ENCODE data around the gene SAFB. TPM values are rescaled to one million over a fixed set of nuclear protein-coding genes. Genes with fewer than 3 reads are reported as not detected.

The SAFB gene
- total RNA-seq, 1 experiment from 2014 or later: 83.0 TPM

DNA sequence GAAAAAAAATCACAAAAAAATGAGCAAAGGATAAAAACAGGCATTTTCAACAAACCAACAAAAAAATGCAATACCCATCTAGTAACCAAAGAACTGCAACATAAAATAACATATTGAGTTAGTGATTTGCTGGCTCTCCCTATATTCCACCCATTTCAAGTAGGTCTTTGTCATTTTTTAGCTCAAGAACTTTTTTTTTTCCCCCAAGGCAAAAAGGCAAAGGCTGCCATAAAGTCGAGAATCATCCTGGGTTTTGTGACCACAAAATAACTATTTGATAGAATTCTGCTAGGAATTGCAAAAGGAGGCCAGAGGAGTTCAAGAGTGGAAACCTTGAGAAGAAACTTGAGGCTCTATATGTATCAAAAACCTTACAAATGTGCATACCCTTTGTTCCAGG is 5.8 kb upstream of the SAFB start:
- ChIA-PET POLR2A (no interaction called here), CTCF (no interaction called here)
- Histone ChIP-seq H3K4me1 (ENCODE audit: control insufficient read depth, insufficient read depth, low read length) (peaks cover 5% of the 10 kb centered on the region; the same call in 1 of the 2 replicates), H3K27ac (ENCODE audit: low read length) (no peak overlapping the region), H3K4me3 (ENCODE audit: low read depth in 2 of 2, low read length in 2 of 2) (no peak overlapping the region), H3K36me3 (ENCODE audit: control insufficient read depth, insufficient read depth, low read length) (peaks cover 44% of the 10 kb centered on the region), H3K27me3 (ENCODE audit: control insufficient read depth, insufficient read depth, low read length) (no peaks in the 10 kb centered on the region), H3K9me3 (ENCODE audit: control insufficient read depth, insufficient read depth, low read depth, low read length) (no peaks in the 10 kb centered on the region)
- DNase-seq (ENCODE audit: low read depth, low spot score): no peak
- TF ChIP-seq, protein P1, sequence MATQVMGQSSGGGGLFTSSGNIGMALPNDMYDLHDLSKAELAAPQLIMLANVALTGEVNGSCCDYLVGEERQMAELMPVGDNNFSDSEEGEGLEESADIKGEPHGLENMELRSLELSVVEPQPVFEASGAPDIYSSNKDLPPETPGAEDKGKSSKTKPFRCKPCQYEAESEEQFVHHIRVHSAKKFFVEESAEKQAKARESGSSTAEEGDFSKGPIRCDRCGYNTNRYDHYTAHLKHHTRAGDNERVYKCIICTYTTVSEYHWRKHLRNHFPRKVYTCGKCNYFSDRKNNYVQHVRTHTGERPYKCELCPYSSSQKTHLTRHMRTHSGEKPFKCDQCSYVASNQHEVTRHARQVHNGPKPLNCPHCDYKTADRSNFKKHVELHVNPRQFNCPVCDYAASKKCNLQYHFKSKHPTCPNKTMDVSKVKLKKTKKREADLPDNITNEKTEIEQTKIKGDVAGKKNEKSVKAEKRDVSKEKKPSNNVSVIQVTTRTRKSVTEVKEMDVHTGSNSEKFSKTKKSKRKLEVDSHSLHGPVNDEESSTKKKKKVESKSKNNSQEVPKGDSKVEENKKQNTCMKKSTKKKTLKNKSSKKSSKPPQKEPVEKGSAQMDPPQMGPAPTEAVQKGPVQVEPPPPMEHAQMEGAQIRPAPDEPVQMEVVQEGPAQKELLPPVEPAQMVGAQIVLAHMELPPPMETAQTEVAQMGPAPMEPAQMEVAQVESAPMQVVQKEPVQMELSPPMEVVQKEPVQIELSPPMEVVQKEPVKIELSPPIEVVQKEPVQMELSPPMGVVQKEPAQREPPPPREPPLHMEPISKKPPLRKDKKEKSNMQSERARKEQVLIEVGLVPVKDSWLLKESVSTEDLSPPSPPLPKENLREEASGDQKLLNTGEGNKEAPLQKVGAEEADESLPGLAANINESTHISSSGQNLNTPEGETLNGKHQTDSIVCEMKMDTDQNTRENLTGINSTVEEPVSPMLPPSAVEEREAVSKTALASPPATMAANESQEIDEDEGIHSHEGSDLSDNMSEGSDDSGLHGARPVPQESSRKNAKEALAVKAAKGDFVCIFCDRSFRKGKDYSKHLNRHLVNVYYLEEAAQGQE (IDR thresholded peaks at IDR 0.05; ENCODE audit: insufficient read depth in 1 of 2, low read depth in 2 of 2, low read length in 1 of 2): no peak
- TF ChIP-seq, protein P2, sequence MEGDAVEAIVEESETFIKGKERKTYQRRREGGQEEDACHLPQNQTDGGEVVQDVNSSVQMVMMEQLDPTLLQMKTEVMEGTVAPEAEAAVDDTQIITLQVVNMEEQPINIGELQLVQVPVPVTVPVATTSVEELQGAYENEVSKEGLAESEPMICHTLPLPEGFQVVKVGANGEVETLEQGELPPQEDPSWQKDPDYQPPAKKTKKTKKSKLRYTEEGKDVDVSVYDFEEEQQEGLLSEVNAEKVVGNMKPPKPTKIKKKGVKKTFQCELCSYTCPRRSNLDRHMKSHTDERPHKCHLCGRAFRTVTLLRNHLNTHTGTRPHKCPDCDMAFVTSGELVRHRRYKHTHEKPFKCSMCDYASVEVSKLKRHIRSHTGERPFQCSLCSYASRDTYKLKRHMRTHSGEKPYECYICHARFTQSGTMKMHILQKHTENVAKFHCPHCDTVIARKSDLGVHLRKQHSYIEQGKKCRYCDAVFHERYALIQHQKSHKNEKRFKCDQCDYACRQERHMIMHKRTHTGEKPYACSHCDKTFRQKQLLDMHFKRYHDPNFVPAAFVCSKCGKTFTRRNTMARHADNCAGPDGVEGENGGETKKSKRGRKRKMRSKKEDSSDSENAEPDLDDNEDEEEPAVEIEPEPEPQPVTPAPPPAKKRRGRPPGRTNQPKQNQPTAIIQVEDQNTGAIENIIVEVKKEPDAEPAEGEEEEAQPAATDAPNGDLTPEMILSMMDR (IDR thresholded peaks at IDR 0.05): no peak
- TF ChIP-seq SIN3A (IDR thresholded peaks at IDR 0.05; ENCODE audit: borderline replicate concordance, insufficient read depth, low read depth, low read length): no peak
- no peak for TF ChIP-seq TCF7L2 (IDR thresholded peaks at IDR 0.05; ENCODE audit: low read depth, low read length)
- TF ChIP-seq POLR2AphosphoS5 (IDR thresholded peaks at IDR 0.05; ENCODE audit: low read depth, low read length): no peak
- intact Hi-C loops (cut with micrococcal nuclease; ENCODE audit: unreplicated experiment) (no loop called here), in situ Hi-C loops (cut with HindIII; ENCODE audit: low pct_unique_long_range_greater_than_20kb, low sequenced_read_pairs) (no loop called here)
- BruUV-seq (replicated peaks): no TSS peak
- no peak for ATAC-seq

DNA sequence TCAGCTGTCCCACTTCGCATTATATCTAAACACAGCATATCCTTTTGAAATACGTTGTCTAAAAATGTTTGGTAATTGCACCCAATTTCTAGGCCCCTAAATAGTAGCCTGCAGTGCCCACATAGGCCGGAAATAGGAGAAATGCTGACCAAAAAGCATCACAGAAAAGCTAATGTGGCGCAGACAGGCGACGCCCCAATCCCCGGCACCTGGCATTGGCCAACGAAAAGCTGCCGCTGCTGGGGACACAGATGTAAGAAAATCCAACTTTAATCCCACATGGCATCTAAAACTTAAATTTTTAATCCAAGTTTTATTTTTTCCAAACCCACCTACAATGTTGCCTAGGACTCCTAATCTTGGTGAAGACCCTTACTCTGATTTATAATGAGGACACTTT is 4.3 kb upstream of the SAFB start:
- Histone ChIP-seq H3K4me1 (ENCODE audit: control insufficient read depth, insufficient read depth, low read length) (peaks cover 5% of the 10 kb centered on the region; the same call in 1 of the 2 replicates), H3K4me3 (ENCODE audit: low read depth in 2 of 2, low read length in 2 of 2) (no peak overlapping the region), H3K36me3 (ENCODE audit: control insufficient read depth, insufficient read depth, low read length) (peaks cover 38% of the 10 kb centered on the region), H3K27ac (ENCODE audit: low read length) (no peak overlapping the region), H3K9me3 (ENCODE audit: control insufficient read depth, insufficient read depth, low read depth, low read length) (no peaks in the 10 kb centered on the region), H3K27me3 (ENCODE audit: control insufficient read depth, insufficient read depth, low read length) (no peaks in the 10 kb centered on the region)
- ChIA-PET CTCF (interaction anchor here (0.6 kb wide), 1 partner anchor 33 kb away, joined by 3 read pairs; no protein-coding TSS in a partner anchor), POLR2A (no interaction called here)
- in situ Hi-C loops (cut with HindIII; ENCODE audit: low pct_unique_long_range_greater_than_20kb, low sequenced_read_pairs) (no loop called here), intact Hi-C loops (cut with micrococcal nuclease; ENCODE audit: unreplicated experiment) (no loop called here)
- BruUV-seq (replicated peaks): no TSS peak
- no peak for DNase-seq (ENCODE audit: low read depth, low spot score)
- ATAC-seq: no peak
- TF ChIP-seq, protein P1 (IDR thresholded peaks at IDR 0.05; ENCODE audit: insufficient read depth in 1 of 2, low read depth in 2 of 2, low read length in 1 of 2): no peak
- TF ChIP-seq, protein P2 (IDR thresholded peaks at IDR 0.05): no peak
- TF ChIP-seq TCF7L2 (IDR thresholded peaks at IDR 0.05; ENCODE audit: low read depth, low read length) (no peak), POLR2AphosphoS5 (IDR thresholded peaks at IDR 0.05; ENCODE audit: low read depth, low read length) (no peak), SIN3A (IDR thresholded peaks at IDR 0.05; ENCODE audit: borderline replicate concordance, insufficient read depth, low read depth, low read length) (no peak)

Data from Panc1 (cell line).